ENCODE measurements around the gene DENND6B.

DNA sequence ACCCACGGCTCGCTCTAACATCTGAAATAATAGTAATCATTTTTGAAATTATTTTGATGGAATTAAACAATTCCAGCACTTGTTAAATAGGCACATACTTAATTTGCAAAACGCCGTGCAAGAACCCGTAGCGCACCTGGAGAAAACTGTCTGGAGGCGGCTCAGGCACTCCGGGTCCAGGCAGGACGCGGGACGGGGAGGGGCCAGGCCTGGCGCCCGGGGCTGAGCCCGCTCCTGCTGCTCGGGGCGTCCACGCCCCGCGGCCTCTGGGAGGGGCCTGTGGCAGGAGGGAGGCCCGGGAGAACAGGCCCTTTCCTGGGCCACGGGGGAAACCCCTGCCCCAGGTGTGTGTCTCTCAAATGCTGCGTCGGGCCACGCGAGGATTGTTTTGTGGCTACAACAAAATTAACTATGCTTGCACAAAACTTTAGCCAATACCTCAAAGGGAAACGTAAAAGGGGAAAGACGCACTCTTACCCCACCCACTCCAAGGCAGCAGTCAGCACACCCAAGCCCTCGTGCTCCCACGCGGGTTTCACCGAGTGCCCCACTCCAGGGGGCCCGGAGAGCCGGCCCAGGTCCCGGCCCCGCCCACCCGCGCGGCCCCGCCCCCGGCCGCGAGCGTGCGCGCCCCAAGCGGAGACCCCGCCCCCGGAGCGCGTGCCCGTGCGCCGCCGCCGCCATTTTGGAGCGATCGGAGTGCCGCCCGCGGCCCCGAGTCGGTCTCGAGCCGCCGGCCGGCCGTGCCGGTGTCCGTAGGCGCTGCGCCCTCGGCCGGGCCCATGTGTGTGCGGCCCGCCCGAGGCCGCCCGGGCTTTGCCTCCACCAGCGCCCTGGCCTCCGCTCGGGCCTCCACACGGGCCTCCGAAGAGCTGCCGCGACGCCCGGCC, 16.1 kb upstream of the DENND6B start, which contains the start of gene PPP6R2:
- TF ChIP-seq POLR2A (IDR thresholded peaks at IDR 0.05; ENCODE audit: low read depth, low read length), result 0 out of 2 replicates have a peak, but pooled peaks have one; percentile 29
- TF ChIP-seq POLR2AphosphoS5 (IDR thresholded peaks at IDR 0.05; ENCODE audit: low read depth, low read length), result 0 out of 2 replicates have a peak, but pooled peaks have one; percentile 41
- TF ChIP-seq TAF1 (IDR thresholded peaks at IDR 0.05; ENCODE audit: low read depth, low read length), result peak; percentile 57; the same call in 1 of the 2 replicates

Measured in GM12891 (cell line).